SKM-1 (cell line): ENCODE measurements around the gene LITAFD.
"Not testable (repeated sequence)": the region's sequence is repeated elsewhere in the genome, so short reads cannot be mapped to it uniquely, and the experiment has no call there.

Experiments used
- DNase-seq: peaks from one replicate; lab custom pipeline; 2025; ENCODE audit not compliant: unreplicated experiment; lab: John Stamatoyannopoulos, UW

Gene LITAFD

DNA sequence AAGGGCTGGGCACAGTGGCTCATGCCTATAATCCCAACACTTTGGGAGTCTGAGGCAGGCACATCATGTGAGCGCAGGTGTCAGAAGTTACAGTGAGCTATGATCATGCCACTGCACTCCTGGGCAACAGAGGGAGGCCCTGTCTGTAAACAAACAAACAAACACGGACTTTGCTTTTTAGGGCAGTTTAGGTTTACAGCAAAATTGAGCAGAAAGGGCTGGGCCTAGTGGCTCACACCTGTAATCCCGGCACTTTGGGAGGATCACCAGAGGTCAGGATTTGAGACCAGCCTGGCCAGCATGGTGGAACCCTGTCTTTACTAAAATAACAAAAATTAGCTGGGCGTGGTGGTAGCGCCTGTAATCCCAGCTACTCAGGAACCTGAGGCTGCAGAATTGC, 10.1 kb upstream of the LITAFD start:
- DNase-seq = no peak

DNA sequence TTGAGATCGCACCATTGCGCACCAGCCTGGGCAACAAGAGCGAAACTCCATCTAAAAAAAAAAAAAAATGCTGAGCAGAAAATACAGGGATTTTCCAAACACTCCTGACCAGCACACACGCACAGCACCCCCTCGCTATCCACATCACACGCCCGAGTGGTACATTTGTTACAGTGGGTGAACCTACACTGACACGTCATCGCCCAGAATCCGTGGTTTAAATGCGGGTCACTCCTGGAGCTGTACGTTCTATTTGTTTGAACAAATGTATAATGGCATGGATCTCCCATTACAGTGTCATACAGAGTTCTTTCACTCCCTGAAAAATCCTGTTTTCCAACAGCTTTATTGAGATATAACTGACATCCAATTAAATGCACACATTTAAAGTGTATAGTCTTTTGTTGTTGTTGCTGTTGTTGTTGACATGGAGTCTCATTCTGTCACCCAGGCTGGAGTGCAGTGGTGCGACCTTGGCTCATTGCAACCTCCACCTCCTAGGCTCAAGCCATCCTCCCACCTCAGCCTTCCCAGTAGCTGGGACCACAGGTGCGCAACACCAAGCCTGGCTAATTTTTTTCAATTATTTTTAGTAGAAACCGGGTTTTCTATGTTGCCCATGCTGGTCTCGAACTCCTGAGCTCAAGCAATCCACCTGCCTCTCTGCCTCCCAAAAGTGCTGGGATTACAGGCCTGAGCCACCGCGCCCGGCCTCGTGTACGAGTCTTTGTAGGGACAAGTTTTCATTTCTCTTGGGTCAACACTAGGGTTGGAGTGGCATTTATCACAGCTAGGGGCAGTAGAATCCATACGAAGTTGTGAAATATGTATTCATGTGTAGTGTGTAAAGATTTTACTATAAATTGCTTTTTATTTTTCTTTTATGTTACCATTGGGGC, 8.9 kb upstream of the LITAFD start:
- no peak for DNase-seq

DNA sequence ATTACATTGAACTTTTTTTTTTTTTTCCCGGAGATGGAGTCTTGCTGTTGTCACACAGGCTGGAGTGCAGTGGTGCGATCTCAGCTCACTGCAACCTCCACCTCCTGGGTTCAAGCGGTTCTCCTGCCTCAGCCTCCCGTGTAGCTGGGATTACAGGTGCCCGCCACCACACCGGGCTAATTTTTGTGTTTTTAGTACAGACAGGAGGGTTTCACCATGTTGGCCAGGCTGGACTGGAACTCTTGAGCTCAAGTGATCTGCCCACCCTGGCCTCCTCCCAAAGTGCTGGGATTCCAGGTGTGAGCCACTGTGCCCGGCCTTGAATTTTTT, 8.3 kb upstream of the LITAFD start:
- DNase-seq = not testable (repeated sequence)

DNA sequence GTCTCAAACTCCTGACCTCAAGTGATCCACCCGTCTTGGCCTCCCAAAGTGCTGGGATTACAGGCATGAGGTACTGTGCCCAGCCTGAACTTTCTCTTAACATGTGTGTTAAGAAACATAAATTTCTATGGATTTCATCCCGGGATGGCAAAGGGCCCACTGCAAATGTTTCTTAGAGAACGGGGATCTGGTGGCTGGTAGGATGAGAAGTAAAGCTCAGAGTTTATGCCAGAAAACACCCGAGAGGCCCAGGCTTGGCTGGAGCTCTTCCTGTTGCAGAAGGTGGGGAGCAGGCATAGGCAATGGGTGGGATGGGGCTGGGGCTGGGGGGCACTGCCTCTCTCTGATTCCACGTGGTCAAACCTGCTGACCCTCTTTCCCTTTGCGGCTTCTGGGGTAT, 7.8 kb upstream of the LITAFD start:
- DNase-seq = no peak

DNA sequence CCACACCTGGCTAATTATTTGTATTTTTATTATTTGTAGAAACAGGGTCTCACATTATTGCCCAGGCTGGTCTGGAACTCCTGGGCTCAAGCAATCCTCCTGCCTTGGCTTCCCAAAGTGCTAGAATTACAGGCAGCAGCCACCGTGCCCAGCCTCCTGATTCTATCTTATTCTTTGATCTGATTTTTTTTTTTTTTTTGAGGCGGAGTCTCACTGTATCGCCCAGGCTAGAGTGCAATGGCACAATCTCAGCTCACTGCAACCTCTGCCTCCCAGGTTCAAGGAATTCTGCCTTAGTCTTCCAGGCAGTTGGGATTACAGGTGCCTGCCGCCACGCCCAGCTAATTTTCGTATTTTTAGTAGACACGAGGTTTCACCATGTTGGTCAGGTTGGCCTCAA, 6.8 kb upstream of the LITAFD start:
- DNase-seq = not testable (repeated sequence)

DNA sequence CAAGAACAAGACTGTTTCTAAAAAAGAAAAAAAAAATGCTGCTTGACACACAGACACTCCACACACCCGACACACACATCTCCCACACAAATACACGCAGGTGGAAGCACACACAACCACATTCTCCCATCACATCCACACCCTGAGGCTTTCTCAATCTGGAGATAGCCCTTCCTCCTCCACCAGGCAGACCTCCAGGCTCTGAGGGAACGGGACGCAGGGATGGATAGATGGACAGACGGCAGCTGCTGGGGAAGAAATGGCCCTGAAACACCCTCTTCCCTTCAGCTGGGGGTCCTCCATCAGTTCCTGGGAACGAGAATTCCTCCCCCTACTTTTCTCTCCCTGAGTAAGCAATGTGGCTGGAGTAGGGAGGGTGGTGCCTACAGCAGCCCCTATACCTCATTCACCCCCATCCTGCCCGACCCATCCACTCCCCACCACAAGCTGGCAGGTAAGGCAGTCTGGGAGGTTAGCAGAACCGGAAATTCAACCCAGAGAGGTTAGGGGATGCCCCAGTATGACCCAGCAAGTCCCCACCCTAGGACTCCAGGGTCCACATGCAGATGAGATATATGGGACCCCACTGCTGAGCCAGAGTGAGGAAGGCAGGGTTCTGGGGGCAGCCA, 4.1 kb upstream of the LITAFD start:
- DNase-seq = no peak

DNA sequence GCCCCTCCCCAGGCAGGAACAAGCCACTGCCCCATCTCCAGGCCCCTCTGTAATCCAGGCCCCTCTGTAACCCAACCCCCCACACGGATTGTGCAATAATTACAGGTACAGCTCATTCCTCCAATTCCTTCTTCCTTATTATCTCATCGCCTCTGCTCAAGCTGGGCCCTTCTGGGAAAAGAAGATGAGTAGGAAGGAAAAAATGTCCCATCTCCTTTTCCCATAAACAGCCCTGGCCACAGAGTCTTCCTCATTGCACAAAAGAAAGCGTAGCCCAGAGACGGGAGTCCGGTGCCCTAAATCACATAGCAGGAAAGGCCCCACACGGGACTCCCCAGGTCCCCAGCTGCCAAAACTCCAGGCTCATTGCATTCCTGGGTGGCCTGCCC, 3.6 kb upstream of the LITAFD start:
- DNase-seq = no peak

DNA sequence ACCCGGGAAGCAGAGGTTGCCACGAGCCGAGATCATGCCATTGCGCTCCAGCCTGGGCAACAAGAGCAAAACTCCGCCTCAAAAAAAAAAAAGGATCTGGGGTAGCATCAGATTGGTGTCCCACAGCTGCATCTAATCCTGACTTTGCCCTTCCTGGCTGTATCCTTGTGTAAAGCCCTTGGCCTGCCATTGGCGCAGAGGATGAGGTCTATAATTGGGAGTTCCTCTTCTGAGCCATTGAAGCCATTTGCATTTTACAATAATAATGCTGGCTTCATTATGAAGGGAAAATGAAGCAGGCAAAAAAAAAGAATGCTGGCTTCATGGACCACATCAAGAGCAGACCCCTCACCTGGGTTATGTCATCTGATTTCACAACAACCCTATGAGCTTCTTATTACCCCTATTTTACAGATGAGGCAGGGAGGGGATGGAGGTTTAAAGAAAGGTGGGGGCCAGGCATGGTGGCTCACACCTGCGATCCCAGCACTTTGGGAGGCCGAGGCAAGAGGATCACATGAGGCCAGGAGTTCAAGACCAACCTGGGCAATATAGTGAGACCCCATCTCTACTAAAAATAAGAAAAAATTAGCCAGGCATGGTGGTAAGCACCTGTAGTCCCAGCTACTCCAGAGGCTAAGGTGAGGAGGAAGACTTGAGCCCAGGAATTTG, 1.2 kb upstream of the LITAFD start:
- no peak for DNase-seq

DNA sequence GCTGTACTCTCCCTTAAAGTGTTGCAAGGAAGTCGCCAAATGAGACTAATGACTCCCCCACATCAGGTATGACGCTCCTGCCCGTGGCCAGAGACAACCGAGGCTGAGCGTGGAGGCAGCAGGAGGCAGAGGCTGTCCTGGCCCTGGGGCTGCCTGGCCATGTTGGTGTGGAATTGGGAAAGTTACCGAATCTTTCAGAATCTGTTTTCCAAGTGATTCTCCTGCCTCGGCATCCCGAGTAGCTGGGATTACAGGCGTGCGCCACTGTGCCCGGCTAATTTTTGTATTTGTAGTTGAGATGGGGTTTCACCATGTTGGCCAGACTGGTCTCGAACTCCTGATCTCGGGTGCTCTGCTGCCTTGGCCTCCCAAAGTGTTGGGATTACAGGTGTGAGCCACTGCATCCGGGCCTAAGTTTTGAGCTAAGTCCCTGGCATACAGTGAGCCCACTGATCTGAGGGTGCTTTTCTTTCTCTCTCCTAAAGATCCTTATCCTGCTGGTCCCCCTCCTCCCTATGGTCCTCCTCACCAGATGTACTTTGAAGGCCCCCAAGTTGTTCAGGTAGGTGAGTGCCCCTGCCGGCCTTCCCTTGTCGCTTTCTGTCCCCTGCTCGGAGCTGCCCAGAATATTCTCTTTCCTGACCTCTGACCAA, 700 bp downstream of the LITAFD start:
- DNase-seq = no peak

DNA sequence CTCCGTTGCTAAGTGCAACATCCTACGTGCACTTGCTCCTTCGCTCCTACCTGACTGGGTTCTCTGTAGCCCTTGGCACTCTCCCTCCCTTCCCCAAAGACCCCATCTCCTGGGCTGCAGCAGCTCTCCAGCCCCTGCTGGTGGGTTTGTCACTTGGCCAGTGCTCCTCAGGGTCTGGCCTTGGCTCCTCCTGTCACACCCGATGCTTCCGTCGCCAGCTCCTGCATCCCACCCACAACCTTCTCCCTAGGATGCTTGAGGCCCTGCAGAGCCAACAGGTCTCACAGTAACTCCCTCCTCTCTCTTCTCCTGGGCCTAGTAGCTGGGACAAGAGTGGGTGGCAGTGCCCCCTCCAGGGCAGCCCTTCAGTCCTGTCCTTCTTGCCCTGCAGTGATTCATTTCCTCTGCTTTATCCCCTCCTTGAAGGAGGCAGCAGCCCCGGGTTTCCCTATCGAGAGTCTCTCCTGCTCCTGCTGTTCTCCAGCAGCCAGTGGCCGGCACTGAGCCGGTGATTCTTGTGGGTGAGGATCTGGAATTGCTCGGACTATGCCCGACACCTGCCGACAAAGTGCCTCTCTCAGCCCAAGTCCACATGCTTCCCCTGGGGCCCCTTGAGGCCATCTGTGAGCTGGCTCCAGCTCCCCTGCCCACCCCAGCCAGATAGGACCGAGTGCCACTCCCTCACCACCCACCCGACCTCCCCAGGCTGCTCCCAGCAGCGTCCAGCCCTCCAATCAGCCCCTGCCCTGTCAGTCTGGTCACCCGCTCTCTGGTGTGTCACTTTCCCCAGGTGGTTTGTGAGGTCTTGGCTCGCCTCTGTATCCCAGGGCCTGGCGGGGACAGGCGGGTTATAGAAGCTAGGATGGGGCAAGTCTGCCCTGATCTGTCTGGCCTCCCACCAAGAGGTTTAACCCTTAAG, 3.8 kb downstream of the LITAFD start:
- no peak for DNase-seq

DNA sequence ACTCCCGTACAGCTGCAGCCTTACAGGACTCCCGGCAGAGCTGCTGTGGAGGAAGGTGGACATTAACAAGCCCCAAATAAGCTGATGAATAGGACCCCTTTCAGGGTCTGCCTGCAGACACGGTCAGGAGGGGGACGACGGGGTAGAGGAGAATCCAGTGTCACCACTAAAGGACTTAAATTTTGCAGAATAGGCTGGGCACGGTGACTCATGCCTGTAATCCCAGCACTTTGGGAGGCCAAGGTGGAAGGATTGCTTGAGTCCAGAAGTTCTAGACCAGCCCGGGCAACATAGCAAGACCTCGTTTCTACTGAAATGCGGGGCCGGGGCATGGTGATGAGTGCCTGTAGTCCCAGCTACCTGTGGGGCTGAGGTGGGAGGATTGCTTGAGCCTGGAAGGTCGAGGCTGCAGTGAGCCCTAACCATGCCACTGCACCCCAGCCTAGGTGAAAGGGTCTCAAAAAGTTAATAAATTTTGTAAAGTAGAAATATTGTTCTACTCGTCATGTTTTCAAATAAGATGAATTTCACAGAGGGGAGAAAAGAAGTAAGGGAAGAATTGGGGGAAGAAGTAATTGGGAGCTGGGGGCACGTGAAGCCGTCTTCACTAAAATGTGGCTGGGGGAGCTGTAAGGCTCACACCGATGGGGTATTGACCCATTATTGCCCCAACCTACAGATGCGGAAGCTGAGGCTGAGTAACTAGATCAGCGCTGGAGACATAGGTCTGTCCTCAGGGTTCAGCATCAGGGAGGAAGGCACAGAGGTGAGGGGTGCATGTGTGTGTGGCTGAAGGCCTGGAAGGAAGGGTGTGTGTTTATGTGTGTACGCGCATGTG, 4.7 kb downstream of the LITAFD start:
- DNase-seq = no peak

DNA sequence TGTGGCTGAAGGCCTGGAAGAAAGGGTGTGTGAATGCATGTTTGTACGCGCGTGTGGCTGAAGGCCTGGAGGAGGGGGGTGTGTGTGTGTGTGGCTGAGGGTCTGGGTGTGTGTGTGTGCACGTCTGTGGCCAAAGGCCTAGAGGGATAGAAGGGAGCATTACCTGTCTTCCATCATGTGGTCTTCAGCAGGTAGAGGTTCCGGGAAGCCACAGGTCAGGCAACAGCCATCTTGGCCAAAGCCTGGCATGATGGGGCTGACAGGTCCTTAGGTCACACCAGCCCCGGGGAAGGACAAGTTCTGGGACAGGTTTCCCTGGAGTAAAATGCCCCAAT, 5.2 kb downstream of the LITAFD start:
- DNase-seq = no peak

DNA sequence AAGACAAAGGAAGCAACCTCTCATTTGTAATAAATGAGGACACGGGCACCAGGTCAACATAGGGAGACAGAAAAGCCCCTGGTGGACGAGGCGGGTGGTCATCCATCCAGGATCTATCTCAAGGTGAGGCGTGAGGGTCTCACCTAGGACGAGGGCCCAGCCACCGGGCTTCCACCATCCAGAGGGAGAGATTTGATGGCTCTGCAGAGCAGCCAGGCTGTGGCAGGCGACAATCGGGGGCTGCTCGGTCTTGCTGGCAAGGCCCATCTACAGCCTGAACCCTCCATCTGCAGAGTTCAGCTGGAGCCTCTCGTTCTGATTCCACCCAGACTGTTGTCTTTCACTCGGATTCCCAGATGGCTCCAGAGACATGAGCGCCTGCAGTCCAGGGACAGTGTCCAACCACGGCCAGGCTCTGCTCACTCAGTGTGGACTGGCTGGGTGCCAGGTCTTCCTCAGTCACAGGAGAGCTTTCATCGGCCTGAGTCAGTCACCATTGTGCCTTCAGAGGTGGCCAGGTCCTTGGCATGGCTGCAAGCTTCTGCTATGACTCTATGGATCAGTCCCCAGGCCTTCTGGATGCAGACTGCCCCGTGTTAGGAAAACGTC, 5.9 kb downstream of the LITAFD start:
- DNase-seq = no peak

DNA sequence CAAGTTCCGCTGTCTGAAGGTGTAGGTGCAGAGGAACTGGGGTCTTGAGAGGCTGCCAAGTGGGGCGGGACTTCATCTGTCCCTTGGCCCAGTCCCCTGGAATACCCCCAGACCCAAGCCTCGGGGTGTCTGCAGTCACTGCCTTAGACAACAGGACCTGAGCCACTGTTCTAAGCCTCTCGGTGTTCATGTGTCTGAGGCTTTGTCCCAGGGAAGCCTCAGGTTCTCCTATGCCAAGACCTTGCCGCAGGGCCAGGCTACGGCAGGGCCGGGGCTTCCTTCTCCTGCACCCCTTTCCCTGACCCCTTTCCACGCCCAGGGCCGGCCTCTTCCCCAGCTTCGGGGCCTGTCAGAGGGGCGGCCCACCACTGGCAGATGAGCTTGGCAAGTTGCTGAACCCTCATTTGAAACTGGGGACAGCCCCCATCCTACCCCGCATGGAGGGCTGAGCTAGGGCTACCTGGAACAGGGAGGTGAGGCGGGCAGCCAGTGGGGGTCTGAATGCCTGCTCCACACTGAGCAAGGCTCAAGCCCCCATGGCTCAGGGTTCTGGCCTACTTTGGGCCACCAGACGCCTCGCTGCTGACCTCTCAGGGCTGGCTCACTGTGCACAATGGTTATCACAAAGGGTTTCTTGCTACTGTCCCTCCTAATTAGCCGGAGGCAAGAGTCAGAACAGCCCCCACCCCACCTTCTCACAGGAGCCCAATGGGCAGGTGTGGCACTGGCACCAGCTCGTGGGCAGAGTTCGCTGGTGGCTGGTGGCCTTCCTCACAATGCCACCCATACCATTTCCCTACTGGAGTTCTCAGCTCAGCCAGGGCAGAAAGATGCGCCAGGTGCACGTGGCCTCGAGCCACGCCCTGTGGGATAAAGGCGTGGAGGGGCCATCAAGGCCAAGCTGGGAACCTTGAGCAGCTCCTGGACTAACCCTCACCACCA, 7.1 kb downstream of the LITAFD start:
- DNase-seq = no peak

DNA sequence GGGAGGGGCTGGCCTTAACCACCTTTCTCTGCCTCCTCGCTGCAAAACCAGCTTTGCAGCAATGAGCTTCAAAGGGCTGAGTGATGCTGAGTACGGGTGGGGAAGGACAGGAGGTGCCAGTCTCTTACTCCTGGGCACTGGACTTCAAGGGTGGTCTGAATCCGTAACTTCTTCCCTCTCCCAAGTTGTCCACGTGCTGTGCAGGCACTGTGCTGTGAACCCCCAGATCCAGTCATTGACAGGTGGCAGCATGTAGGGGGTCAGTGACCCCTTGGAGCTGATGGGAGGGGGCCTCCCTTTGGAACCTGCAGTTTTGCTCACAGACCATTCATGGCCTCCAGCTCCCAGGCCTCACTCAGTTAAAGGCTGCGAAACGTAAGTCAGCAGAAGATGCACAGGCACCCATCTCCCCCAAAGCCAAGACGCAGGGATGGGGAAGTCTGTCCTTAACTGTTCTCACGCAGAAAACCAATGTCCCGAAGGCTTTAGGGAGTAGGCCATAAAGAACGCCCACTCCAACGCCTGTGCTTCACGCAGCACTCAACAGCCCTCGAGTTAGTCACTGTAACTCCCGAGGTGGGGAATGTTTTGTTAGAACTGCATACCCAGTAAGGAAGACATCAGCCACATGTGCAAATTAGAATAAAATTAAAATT, 7.9 kb downstream of the LITAFD start:
- no peak for DNase-seq

DNA sequence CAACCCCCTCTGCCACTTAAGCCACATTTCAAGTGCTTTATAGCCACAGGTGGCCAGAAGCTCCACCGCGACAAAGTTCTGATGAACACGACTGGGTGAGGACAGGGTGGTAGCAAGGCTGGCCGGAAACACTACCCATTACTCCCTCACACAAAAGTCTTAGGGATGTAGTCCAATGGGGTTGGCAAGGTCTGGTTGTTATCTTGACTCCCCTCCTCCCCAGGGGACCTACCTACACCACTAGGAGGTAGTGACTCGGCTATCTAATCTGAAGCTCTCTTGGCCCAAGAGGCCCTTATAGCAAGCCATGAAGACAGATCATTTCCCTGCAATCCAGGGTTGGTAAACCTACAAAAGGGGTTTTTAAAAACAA, 8.4 kb downstream of the LITAFD start:
- DNase-seq = no peak

DNA sequence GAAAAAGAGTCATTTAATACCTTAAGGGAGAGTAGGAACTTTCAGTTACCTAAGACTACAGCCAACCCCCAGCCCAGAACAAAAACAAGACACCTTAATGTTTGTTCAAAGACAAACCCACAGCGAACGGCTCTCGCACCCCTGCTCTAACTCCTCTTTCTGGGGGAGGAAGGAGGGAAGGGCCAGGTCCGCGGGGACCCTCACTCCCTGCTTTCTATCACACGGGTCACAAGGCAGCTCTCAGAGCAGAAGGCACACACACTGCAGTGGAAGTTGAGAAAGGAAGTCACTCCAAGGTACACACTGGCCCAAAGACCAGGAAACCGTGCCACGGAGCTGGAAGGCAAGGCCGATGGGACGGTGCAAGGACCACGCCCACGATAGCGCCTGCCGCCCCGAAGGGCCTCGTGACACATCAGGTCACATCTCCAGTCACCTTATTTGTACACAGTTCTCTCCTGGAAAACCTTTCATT, 10.0 kb downstream of the LITAFD start:
- no peak for DNase-seq

DNA sequence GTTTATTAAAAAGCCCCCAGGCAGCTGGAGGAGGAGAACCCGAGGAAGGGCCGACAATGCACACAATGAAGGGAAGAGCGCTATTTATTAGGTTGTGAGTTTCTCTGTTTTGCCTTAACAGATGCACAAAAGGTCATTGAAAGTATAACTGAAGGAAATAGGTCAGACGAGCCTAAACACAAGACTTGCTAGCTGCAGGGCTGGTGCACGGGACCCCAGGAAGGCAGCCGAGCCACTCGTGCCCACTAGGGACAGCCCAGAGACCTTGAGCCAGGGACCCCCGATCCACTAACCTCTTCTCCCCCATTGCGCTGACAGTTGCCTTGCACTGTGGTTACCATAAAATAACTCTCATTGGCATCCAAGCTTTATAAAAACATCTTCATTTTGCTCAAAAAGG, 11.3 kb downstream of the LITAFD start:
- no peak for DNase-seq
